GM21529 (cell line): Measurements from ENCODE around the gene FGFRL1.

Experiments
- ATAC-seq: cut with Tn5 transposase; IDR thresholded peaks from one replicate; pipeline ENCODE4 v1.9.1; 2021; ENCODE audit not compliant: unreplicated experiment

Gene FGFRL1

DNA sequence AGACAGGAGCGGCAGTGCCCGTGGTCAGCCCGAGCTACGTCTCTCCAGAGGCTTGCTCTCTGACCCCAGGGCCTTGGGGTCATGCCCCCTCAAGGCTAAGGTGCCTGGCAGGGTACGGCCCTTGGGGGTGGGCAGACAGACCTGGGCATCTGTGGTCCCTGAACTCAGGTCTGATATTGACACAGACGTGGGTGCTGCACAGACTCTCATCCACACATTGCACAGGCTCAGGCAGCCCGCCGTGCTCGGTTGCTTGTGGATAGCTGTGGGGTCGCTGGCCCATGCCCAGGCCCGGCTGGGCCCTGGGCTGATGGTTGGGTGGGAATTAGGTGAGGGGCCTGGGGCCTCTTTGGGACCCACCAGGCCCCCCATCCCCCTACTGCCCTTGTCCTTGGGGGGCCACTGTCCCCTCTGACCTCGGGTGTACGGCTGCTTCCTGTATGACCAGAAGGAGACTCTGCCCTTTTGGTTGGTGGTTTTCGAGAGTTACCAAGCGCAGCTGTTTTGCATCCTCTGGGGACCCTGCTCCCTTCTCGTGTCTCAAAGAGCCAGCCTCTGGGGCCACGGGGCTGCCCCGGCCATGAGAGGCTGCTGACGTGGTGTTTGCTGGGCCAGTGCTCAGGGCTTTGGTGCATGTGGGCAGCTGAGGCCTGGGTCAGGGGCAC lies 10.1 kb downstream of the FGFRL1 start:
- ATAC-seq, result peak; percentile 80

- no peak for ATAC-seq
Measured at GRCh38 chr4:1022051-1022738, 10.8 kb downstream of the FGFRL1 start.

- ATAC-seq, result no peak
Measured at GRCh38 chr4:1022739-1023066, 11.3 kb downstream of the FGFRL1 start.

- ATAC-seq, result no peak
Measured at GRCh38 chr4:1023075-1023640, 11.7 kb downstream of the FGFRL1 start.

GRCh38 chr4:1023895-1024740 lies 12.7 kb downstream of the FGFRL1 start:
- no peak for ATAC-seq

DNA sequence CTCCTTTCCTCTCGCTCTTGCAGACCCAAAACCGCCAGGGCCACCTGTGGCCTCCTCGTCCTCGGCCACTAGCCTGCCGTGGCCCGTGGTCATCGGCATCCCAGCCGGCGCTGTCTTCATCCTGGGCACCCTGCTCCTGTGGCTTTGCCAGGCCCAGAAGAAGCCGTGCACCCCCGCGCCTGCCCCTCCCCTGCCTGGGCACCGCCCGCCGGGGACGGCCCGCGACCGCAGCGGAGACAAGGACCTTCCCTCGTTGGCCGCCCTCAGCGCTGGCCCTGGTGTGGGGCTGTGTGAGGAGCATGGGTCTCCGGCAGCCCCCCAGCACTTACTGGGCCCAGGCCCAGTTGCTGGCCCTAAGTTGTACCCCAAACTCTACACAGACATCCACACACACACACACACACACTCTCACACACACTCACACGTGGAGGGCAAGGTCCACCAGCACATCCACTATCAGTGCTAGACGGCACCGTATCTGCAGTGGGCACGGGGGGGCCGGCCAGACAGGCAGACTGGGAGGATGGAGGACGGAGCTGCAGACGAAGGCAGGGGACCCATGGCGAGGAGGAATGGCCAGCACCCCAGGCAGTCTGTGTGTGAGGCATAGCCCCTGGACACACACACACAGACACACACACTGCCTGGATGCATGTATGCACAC lies 13.6 kb downstream of the FGFRL1 start:
- no peak for ATAC-seq

GRCh38 chr4:1026115-1026514 lies 14.7 kb downstream of the FGFRL1 start:
- peak; percentile 73 for ATAC-seq

GRCh38 chr4:1027219-1027914 lies 15.9 kb downstream of the FGFRL1 start:
- no peak for ATAC-seq

DNA sequence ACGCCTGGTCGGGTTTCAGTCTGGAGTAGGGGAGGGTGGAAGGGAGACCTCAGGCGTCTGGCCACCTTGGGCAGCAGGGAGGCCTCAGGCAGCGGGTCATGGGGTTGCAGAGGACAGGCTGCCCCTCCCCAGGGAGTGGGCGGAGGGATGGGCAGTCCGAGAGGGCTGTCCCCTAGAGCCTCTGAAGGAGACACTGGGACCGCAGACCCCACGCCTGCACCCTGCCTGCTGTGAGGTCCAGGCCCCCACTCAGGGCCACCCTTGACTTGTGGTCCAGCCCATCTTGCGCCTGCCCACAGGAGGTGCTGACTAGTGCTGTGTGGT lies 16.5 kb downstream of the FGFRL1 start:
- ATAC-seq, result no peak

GRCh38 chr4:1028574-1029220 lies 17.3 kb downstream of the FGFRL1 start:
- ATAC-seq, result no peak

DNA sequence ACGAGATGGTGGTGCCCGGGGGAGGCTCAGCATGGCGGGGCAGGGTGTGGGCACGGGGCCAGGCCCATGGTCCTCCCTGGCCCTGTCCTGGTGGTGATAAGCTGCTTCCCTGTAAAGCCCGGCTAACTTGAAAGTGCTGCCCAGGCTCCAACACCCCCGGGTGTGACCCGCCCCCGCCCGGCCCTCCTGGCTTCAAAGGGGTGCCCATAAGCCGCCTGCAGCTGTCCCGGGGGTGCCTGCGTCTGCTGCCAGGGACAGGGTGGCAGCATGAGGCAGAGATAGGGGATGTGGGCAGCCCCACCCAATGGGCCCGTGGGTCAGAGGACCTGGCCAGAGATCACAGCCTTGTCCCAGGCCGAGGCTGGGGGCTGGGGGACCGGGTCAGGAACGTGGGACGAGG lies 18.1 kb downstream of the FGFRL1 start:
- ATAC-seq, result no peak

DNA sequence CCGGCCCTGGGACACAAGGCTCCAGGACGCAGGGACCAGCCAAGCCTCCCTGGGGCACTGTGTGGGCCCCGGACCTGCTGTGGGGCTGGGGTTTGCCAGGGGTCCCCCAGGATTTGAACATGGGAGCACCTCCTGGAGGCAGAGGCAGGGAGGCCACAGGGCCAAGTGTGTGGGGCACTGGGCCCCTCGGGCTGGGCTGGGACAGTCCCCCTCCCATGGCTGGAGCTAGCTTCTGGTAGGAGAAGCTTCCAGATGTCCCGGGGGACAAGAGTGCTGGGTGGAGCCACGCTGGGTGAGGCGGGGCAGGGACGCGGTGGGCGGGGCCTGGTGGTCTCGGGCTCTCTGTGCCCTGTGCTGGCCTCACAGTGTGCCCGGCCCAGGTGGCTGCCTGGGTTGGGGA lies 18.6 kb downstream of the FGFRL1 start:
- ATAC-seq, result no peak

DNA sequence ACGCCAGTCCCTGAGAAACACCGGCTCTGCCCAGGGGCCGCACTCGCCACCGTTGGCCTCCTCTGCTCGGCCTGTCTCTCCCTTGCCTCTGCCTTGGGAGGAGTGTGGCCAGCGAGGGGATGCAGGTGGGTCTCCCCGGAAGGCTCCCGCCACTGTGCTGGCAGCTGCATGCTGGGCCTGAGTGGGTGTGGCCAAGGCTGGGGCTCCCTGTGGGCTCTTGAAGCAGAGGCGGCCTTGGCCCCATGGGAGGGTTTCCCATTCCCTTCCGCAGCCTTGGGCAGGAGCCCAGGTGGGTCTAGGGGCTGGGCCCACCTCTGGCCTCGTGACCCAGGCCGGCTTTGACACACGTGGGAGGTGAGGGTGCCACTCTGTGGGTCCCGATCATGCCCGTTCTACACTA lies 19.1 kb downstream of the FGFRL1 start:
- no peak for ATAC-seq

DNA sequence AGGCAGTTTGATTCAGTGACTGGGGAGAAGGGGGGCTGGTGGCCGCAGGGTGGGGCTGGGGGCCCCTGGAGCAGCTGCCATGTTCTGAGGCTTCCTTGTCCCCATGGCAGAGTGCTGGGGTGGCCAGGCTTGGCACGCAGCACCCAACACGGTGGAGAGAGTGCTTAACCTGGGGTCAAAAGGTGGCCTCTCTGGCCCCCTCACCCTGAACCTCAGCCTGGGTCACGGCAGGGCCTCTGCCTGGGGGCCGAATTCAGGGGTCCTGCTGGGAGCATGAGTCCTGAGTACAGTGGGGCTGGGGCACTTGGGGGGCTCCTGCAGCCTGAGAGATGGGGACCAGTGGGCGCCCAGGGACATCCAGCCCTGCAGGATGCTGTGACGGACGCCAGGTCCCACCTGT lies 19.9 kb downstream of the FGFRL1 start:
- no peak for ATAC-seq

DNA sequence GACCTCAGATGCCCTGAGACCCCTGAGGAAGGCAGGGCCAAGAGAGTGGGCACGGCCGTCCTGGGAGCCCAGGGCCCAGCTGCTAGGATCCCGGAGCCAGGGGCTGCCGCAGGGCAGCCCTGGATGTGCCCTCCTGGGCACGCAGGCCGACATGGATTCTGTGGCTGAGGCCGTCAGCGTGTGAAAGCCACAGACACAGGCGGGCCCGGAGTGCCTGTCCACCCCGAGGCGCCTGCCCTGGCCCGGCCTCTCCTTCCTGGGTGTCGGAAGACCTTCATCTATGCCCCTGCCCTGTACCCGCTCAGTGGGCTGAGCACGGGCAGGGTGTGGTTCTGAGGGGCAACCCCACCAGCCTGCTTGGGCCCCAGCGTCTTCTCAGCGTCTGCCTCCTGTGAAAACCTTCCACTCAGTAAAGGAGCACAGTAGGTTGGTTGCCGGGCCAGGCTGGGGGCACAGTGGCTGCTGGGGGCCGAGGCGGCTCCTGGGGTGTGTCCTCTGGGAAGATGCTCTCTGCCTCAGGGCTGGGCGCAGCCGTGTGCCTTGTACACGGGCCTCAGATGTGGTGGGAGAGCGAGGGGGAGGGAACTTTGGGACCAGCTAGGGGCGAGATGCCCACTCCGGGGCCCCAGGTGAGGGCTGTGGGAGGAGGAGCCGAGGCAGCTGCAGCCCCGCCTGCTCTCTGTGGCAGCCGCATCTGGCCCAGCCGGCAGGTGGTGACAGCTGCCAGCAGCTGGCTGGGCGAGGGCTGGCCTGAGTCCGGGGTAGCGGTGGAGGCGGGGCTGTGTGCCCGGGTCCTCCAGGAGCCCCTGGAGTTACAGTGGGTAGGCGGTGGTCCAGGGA lies 20.8 kb downstream of the FGFRL1 start:
- no peak for ATAC-seq

- ATAC-seq, result no peak
Measured at GRCh38 chr4:1032861-1033260, 21.4 kb downstream of the FGFRL1 start.

DNA sequence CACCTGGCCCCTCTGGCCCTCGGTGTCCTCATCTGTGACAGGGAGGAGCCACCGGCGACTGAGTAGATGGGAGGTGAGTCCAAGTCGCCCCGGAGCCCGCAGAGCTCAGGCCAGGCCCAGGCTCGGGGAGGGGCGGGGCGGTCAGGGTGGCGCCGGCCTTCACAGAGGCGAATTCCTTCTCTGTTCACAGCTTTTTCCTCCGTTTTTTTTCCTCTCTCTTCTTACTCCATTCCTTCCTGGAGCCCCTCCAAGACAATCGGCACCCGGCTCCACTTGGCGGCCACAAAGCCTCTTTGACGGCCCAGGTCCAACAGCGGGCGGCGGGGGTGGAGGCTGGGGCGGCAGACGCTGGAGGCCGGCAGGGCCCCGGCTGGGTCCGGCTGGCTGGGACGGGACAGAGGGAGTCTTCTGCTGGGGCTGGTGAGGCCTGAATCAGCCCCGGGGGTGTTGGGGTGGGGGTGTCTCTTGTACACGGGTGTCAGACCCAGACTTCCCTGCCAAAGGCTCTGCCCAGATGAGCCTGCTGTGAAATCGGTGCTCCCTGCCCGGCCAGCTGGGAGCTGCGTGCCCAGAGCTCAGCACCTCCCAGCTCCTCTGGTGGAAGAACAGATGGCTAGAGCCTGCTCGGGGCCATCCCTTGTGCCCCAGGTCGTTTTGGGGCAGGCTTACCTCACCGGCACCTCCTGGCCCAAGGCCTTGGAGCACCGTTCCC lies 22.6 kb downstream of the FGFRL1 start:
- ATAC-seq, result no peak

DNA sequence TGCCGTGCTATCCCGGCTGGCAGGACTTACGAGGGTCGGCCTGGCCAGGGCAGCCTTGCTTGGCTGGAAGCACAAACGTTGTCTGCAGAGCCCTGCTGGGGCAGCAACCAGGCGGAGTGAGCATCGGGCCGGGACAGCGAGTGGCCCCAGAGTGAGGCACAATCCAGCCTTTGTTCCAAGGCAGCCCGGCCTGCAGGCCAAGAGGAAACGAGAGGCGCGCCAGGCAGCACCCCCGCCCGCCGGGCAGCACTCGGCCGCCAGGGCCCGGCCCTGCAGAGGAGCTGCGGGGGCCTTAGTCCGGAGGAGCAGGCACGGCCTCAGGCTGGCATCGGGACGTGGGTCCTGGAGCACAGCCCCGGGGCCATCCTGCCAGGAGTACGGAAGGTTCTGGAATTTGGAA lies 24.1 kb downstream of the FGFRL1 start:
- no peak for ATAC-seq

GRCh38 chr4:1036095-1036494 lies 24.7 kb downstream of the FGFRL1 start:
- ATAC-seq, result no peak
